ENCODE data around the gene UBE2L3. TPM values are rescaled to one million over a fixed set of nuclear protein-coding genes. Genes with fewer than 3 reads are reported as not detected.
"Not testable (repeated sequence)": the region's sequence is repeated elsewhere in the genome, so short reads cannot be mapped to it uniquely, and the experiment has no call there.

Gene UBE2L3
- total and polyA plus RNA-seq, 2 of the 13 experiments (the other 11 are each of a cell fraction or from before 2014, with no cell fraction given), result 30.2 to 58.1 TPM

DNA sequence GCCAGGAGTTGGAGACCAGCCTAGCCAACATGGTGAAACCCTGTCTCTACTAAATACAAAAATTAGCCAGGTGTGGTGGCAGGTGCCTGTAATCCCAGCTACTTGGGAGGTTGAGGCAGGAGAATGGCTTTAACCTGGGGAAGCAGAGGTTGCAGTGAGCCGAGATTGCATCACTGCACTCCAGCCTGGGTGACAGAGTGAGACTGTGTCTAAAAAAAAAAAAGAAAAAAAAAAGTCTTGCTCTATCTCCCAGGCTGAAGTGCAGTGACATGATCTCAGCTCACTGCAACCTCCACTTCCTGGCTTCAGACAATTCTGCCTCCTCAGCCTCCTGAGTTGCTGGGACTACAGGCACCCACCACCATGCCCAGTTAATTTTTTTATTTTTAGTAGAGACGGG, 69.9 kb downstream of the UBE2L3 start:
- BruUV-seq (replicated peaks), result not testable (repeated sequence)

More for the DNA sequence above, 69.9 kb downstream of the UBE2L3 start:
- DNase-seq (ENCODE audit: low spot score); H3K79me2 ChIP-seq (ENCODE audit: insufficient read depth, low read length); H3K4me3 ChIP-seq (replicated peaks in 1 of 3; ENCODE audit: insufficient read depth in 1 of 3, low read depth in 2 of 3, low read length in 3 of 3); CTCF ChIA-PET (ENCODE audit: low intra/inter-chr PET ratio, low total read pairs); ATAC-seq; POLR2A ChIA-PET; intact Hi-C loops (cut with micrococcal nuclease; ENCODE audit: unreplicated experiment); H3K9me3 ChIP-seq (ENCODE audit: low read length); H3K9ac ChIP-seq (ENCODE audit: insufficient read depth, low read depth, low read length); FAIRE-seq; H3K36me3 ChIP-seq (replicated peaks in 1 of 2; ENCODE audit: control insufficient read depth in 1 of 2, insufficient read depth in 2 of 2, low read length in 2 of 2); H3K27me3 ChIP-seq (ENCODE audit: control insufficient read depth in 1 of 2, insufficient read depth in 2 of 2, low read length in 2 of 2); H4K20me1 ChIP-seq (ENCODE audit: insufficient read depth, low read length); H3K4me2 ChIP-seq (ENCODE audit: low read depth, low read length); in situ Hi-C loops (cut with HindIII; ENCODE audit: extremely low pct_ligation_motif_present, low pct_unique_long_range_greater_than_20kb); H3K27ac ChIP-seq (ENCODE audit: extremely low read length, insufficient read depth, low read length); H2AFZ ChIP-seq (ENCODE audit: low read length); TF ChIP-seq ATF7 (CRISPR knock-in tag; IDR thresholded peaks at IDR 0.05): not testable (repeated sequence)
- 36% methylated on average over 2 of the region's 2 CpGs for WGBS (ENCODE audit: low lambda C conversion rate)
- TF ChIP-seq CEBPB (IDR thresholded peaks at IDR 0.05; ENCODE audit: borderline replicate concordance, low read depth, low read length) (peak; percentile 25; the same call in 1 of the 2 replicates), ATF7 (IDR thresholded peaks at IDR 0.05) (0 out of 2 replicates have a peak, but pooled peaks have one; percentile 22), CEBPG (CRISPR knock-in tag; IDR thresholded peaks at IDR 0.05) (peak; percentile 69)
- TF ChIP-seq, protein P1, sequence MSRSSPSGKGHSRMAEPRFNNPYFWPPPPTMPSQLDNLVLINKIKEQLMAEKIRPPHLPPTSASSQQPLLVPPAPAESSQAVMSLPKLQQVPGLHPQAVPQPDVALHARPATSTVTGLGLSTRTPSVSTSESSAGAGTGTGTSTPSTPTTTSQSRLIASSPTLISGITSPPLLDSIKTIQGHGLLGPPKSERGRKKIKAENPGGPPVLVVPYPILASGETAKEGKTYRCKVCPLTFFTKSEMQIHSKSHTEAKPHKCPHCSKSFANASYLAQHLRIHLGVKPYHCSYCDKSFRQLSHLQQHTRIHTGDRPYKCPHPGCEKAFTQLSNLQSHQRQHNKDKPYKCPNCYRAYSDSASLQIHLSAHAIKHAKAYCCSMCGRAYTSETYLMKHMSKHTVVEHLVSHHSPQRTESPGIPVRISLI (CRISPR knock-in tag; IDR thresholded peaks at IDR 0.05; ENCODE audit: borderline replicate concordance), result peak; percentile 80
- TF ChIP-seq, protein P2, sequence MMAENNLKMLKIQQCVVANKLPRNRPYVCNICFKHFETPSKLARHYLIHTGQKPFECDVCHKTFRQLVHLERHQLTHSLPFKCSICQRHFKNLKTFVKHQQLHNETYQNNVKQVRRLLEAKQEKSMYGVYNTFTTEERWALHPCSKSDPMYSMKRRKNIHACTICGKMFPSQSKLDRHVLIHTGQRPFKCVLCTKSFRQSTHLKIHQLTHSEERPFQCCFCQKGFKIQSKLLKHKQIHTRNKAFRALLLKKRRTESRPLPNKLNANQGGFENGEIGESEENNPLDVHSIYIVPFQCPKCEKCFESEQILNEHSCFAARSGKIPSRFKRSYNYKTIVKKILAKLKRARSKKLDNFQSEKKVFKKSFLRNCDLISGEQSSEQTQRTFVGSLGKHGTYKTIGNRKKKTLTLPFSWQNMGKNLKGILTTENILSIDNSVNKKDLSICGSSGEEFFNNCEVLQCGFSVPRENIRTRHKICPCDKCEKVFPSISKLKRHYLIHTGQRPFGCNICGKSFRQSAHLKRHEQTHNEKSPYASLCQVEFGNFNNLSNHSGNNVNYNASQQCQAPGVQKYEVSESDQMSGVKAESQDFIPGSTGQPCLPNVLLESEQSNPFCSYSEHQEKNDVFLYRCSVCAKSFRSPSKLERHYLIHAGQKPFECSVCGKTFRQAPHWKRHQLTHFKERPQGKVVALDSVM (CRISPR knock-in tag; IDR thresholded peaks at IDR 0.05), result 0 out of 2 replicates have a peak, but pooled peaks have one; percentile 23
- peaks cover 70% of the 10 kb centered on the region for H3K4me1 ChIP-seq (ENCODE audit: insufficient read depth, low read length)
